AG10803 (cell line): ENCODE data around the gene GTF2H4.

Source experiments
- DNase-seq: peaks from one replicate; pipeline ENCODE4 v3.0.0; 2010; ENCODE audit warnings: low read depth
- H3K4me3 ChIP-seq: 2 replicates; pipeline ENCODE4 v1.5.1; 2011; ENCODE audit warnings: mild to moderate bottlenecking, low read length, control low read depth
- CTCF ChIP-seq: conservative IDR thresholded peaks from 2 replicates; pipeline ENCODE4 v1.5.1; 2011; ENCODE audit warnings: mild to moderate bottlenecking, low read length, control low read depth, inconsistent platforms

The GTF2H4 gene

DNA sequence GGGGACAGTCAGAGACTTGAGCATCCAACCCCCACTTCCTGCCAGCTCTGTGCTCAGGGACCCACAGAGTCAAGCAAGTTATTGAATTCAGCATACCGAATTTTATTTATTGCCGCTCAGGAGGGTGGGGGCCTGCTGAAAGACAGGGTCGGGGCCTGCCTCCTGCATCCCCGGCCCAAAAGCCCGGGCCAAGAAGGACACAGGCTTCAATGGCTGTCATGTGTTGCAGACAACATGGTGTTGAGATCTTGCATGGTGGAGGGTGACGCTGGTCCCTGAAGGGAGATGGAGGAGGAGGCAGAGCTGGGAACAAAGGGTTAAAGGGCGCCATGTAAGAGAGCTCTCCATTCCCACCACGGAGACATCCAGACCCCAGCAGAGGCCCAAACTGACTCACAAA, 23.3 kb downstream of the GTF2H4 start:
- no peak for DNase-seq
- TF ChIP-seq CTCF: no peak
- no peak overlapping the region for H3K4me3 ChIP-seq

DNA sequence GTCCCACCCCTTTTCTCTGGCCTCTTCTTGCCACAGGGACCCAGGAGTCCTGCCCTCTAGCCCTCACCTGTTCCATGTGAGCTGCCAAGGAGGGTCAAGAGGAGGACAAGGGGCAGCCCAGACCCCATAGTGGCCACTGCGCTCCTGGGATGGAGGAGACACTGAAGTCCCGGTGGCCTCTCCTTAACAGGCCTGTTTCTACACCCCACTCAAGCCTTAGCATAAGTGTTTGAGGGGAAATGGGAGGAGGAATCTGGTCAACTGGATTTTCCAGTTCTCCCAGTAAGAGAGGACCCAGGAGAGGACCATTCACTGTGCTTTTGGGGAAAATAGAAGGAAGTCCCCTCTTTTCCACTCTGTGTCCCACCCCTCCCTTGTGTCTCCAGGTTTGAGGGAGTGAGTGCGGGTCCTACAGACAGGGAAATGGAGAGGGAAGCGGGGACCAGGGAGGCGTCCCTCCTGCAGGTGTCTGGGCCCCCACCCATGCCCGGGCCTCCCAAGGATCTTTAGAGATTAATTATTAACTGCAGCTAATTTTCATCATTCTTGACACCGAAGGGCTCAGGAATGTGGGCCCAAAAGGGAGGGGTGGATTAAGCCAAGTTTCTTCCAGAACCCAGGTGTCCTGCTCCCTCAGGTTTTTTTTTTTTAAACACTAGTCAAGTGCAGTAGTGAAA, 24.1 kb downstream of the GTF2H4 start, which contains the start of gene SFTA2:
Gene SFTA2, minus strand, starts transcription at position 202 of the 677 bp plus-strand sequence. Its CDS starts 74 bp downstream, at position 128.
- H3K4me3 ChIP-seq: no peak within 1 kb of the TSS

DNA sequence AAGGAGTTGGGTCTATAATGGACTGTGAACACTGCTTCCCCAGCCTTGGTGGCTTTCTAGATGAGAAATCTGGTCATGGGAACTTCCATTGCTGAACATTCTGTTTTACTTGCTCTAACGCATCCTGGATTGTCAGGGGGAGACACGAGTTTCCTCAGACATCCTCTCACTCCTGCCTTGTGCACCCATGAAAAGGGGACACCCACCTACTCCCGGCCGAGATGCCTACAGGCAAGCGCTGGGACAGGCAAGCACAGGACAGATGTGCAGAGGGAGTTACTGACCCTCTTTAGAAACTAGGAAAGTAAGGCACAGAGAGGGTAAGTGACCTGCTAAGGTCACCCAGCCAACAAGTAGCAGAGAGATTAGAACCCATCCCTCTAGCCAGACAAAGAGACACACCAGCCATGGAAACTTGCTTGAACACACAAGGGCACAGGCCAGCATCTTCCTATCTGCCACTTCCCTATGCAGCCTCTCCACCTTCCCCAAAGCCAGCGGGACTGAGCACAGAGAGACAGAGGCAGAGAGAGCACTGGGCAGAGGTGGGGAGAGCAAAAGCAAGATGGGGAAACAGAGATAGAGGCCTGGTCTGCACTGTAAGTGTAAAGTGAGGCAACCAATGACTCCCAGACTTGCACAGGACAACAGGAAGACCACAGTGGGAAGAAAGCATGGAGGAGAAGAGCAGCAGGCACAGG, 24.8 kb downstream of the GTF2H4 start:
- H3K4me3 ChIP-seq: no peak overlapping the region
- no peak for TF ChIP-seq CTCF
- DNase-seq: no peak

More for the DNA sequence above, 24.1 kb downstream of the GTF2H4 start, which contains the start of gene SFTA2:
- no peak for TF ChIP-seq CTCF
- DNase-seq: no peak

DNA sequence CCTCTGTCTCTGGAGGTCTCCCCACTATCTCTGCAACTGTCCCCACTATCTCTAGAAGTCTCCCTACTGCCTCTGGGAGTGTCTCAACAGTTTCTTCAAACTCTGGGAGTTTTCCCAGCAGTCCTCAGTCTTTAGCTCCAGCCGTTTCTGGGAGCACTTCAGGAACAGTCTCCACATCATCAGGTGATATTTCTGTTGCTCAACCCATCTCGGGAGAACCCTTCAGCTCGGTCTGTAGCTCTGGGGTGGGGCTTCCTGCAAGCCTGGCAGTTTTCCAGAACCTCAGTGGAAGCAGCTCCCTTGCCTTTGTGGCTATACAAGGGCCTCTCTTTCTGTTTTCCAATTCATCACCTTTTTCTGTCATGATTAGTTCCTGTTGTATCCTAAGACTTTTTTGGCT, 27.0 kb downstream of the GTF2H4 start:
- TF ChIP-seq CTCF: no peak
- no peak for DNase-seq
- H3K4me3 ChIP-seq: no peak overlapping the region

DNA sequence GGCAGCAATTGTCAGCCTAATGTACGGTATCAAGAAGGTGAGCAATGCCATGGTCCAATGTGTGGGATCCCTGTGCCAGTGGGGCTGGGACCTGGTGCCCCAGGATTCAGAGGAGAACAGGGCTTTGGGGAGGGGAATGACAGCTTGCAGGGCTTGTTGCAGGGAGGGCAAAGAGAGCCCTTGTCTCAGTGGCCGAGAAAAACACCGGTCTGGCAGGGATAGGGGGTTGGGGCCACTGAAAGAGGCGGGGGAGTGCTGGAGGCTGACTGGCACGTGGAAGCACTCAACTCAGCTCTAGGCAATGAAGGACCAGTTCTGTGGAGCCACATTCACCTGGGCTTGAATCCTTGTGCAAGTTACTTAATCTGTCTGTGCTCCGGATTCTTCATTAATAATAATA, 29.3 kb downstream of the GTF2H4 start:
- no peak for TF ChIP-seq CTCF
- no peak for DNase-seq
- H3K4me3 ChIP-seq: no peak overlapping the region

DNA sequence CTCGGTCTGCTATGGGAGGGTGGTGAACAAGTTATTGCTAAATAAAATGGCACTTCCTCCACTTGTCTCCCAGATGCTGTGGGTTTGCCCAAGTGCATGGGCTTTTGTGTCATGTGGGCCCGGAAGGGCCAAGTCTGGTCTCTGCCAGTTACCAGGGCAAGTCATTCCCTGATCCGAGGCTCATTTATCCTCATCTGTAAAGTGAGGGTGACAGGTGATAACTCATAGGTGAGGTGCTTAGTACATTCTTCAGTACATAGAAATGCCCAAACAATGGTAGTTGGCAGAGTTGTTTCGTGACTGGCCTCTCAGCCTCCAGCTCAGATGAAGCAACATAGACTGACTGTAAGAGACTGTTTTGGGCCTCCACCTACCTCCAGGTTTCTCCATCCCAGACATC, 30.7 kb downstream of the GTF2H4 start:
- H3K4me3 ChIP-seq: no peak overlapping the region
- TF ChIP-seq CTCF: no peak
- no peak for DNase-seq

DNA sequence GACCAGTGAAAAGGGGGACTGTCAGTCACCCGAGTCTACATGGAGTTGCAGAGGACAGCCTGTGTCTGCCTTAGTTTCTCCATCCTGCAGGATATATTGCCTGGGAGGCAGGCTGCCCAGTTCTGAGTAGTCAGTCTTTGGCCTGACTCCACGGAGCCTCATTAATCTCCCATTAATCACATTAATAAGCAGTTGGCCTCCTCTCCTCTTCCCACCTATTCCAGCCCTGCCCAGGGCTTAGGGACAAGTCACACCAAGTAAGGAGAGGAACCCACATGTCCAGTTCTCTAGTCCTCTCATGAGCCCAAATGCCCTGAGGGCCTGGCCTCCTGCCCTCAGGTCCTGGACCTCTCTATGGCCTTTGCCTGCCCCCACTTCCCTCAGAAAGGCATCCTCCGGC, 31.5 kb downstream of the GTF2H4 start:
- peak; percentile 29 for DNase-seq
- no peak overlapping the region for H3K4me3 ChIP-seq
- no peak for TF ChIP-seq CTCF
